ENCODE measurements around the gene TMEM208.
A peak's percentile ranks its signal among the peaks of the same experiment; 100 is the strongest.

TMEM208 gene

GRCh38 chr16:67191995-67192681 is 34.8 kb upstream of the TMEM208 start, which contains the start of gene E2F4:
Gene E2F4, plus strand, starts transcription at chr16:67192155. Its CDS starts 73 bp downstream, at chr16:67192228.
- peak; percentile 89 for DNase-seq (ENCODE audit: low spot score)

GRCh38 chr16:67192781-67193361 is 34.1 kb upstream of the TMEM208 start:
- no peak for DNase-seq (ENCODE audit: low spot score)

- no peak for DNase-seq (ENCODE audit: low spot score)
Observed at GRCh38 chr16:67193536-67193935, 33.4 kb upstream of the TMEM208 start.

- DNase-seq (ENCODE audit: low spot score) = no peak
Observed at GRCh38 chr16:67194260-67194659, 32.7 kb upstream of the TMEM208 start.

- no peak for DNase-seq (ENCODE audit: low spot score)
Observed at GRCh38 chr16:67195676-67196075, 31.3 kb upstream of the TMEM208 start.

- no peak for DNase-seq (ENCODE audit: low spot score)
Observed at GRCh38 chr16:67196881-67197280, 30.0 kb upstream of the TMEM208 start.

GRCh38 chr16:67197704-67198103 is 29.2 kb upstream of the TMEM208 start:
- no peak for DNase-seq (ENCODE audit: low spot score)

- DNase-seq (ENCODE audit: low spot score) = no peak
Observed at GRCh38 chr16:67198238-67198734, 28.6 kb upstream of the TMEM208 start.

- no peak for DNase-seq (ENCODE audit: low spot score)
Observed at GRCh38 chr16:67199011-67199807, 27.7 kb upstream of the TMEM208 start, which contains the start of gene ELMO3. Gene ELMO3, plus strand, starts transcription at chr16:67199131. Its CDS starts 196 bp downstream, at chr16:67199327.

- no peak for DNase-seq (ENCODE audit: low spot score)
Observed at GRCh38 chr16:67199808-67200198, 27.1 kb upstream of the TMEM208 start.

GRCh38 chr16:67200491-67200890 is 26.4 kb upstream of the TMEM208 start:
- DNase-seq (ENCODE audit: low spot score) = no peak

- no peak for DNase-seq (ENCODE audit: low spot score)
Observed at GRCh38 chr16:67201411-67202345, 25.3 kb upstream of the TMEM208 start.

- no peak for DNase-seq (ENCODE audit: low spot score)
Observed at GRCh38 chr16:67202426-67202825, 24.5 kb upstream of the TMEM208 start.

- DNase-seq (ENCODE audit: low spot score) = no peak
Observed at GRCh38 chr16:67202956-67203493, 23.9 kb upstream of the TMEM208 start.

GRCh38 chr16:67204076-67204475 is 22.9 kb upstream of the TMEM208 start:
- DNase-seq (ENCODE audit: low spot score) = no peak

- DNase-seq (ENCODE audit: low spot score) = no peak
Observed at GRCh38 chr16:67206129-67206837, 20.6 kb upstream of the TMEM208 start.

- no peak for DNase-seq (ENCODE audit: low spot score)
Observed at GRCh38 chr16:67206838-67207248, 20.1 kb upstream of the TMEM208 start.

GRCh38 chr16:67207249-67208091 is 19.5 kb upstream of the TMEM208 start:
- DNase-seq (ENCODE audit: low spot score) = no peak

GRCh38 chr16:67208154-67208896 is 18.6 kb upstream of the TMEM208 start:
- DNase-seq (ENCODE audit: low spot score) = no peak
